Measurements from ENCODE around the gene R3HDM4.
A peak's percentile ranks its signal among the peaks of the same experiment; 100 is the strongest.

Gene R3HDM4

GRCh38 chr19:947090-947706, 34.2 kb upstream of the R3HDM4 start:
- no peak for DNase-seq

GRCh38 chr19:945401-946252, 32.6 kb upstream of the R3HDM4 start:
- no peak for DNase-seq

GRCh38 chr19:944663-945241, 31.7 kb upstream of the R3HDM4 start:
- DNase-seq, result no peak

GRCh38 chr19:944171-944567, 31.1 kb upstream of the R3HDM4 start:
- no peak for DNase-seq

GRCh38 chr19:943551-944170, 30.6 kb upstream of the R3HDM4 start:
- no peak for DNase-seq

- no peak for DNase-seq
These were observed 29.2 kb upstream of the R3HDM4 start for GRCh38 chr19:942133-942645.

GRCh38 chr19:941292-942132, 28.5 kb upstream of the R3HDM4 start:
- no peak for DNase-seq

GRCh38 chr19:940591-941291, 27.7 kb upstream of the R3HDM4 start:
- DNase-seq, result peak; percentile 61 to 78 (median 64)

GRCh38 chr19:939922-940321, 26.9 kb upstream of the R3HDM4 start:
- no peak for DNase-seq

- no peak for DNase-seq
These were observed 26.4 kb upstream of the R3HDM4 start for GRCh38 chr19:939439-939838.

- DNase-seq, result no peak
These were observed 25.4 kb upstream of the R3HDM4 start for GRCh38 chr19:938233-938923.

- peak; percentile 82 to 90 (median 87) for DNase-seq
These were observed 24.3 kb upstream of the R3HDM4 start for GRCh38 chr19:937259-937694.

- DNase-seq, result no peak
These were observed 23.1 kb upstream of the R3HDM4 start for GRCh38 chr19:936175-936546.

GRCh38 chr19:934865-935479, 22.0 kb upstream of the R3HDM4 start:
- peak; percentile 66 to 81 (median 71) for DNase-seq

GRCh38 chr19:934197-934840, 21.3 kb upstream of the R3HDM4 start:
- DNase-seq, result no peak

- no peak for DNase-seq
These were observed 20.5 kb upstream of the R3HDM4 start for GRCh38 chr19:933553-933882.

GRCh38 chr19:932648-933552, 19.9 kb upstream of the R3HDM4 start:
- DNase-seq, result peak; percentile 77 to 89 (median 79)

GRCh38 chr19:931860-932647, 19.0 kb upstream of the R3HDM4 start:
- no peak for DNase-seq

All from suppressor macrophage treated with lipopolysaccharide for 1 hour (primary cell).